GM12878 (cell line): ENCODE results near the gene ABR.

Experiments used
- CREM ChIP-seq: IDR thresholded peaks from 2 replicates; pipeline ENCODE4 v1.6.1; 2014; ENCODE audit warnings: antibody characterized with exemption, low read depth
- CTCF ChIP-seq, 3 experiments: IDR thresholded peaks in 2 of 3; conservative IDR thresholded peaks in 1 of 3; 2 replicates each; pipeline ENCODE4 v1.5.1; 2011; ENCODE audit warnings: low read depth in 3 of 3, low read length in 3 of 3, mild to moderate bottlenecking in 3 of 3, control low read depth in 2 of 3, moderate library complexity in 2 of 3, inconsistent platforms in 1 of 3, mixed read lengths in 1 of 3; ENCODE audit not compliant: control insufficient read depth in 2 of 3, insufficient read depth in 1 of 3; ENCODE audit errors: extremely low read depth in 1 of 3
- EP300 ChIP-seq, 2 experiments: fragments of 150-350 bp in 1 of 2; IDR thresholded peaks; 2 replicates each; pipeline ENCODE4 v1.6.1; 2011 to 2012; ENCODE audit warnings: low read depth in 2 of 2, low read length in 2 of 2, borderline replicate concordance in 1 of 2, improper control_type of control experiment in 1 of 2, inconsistent platforms in 1 of 2; ENCODE audit not compliant: control insufficient read depth in 1 of 2
- EZH2 ChIP-seq: IDR thresholded peaks from 2 replicates; pipeline ENCODE4 v1.6.1; 2012; ENCODE audit warnings: low read depth, mild to moderate bottlenecking, control low read depth, inconsistent platforms, low read length, borderline replicate concordance; ENCODE audit not compliant: control insufficient read depth
- IKZF1 ChIP-seq: fragments of 450-650 bp; conservative IDR thresholded peaks from 2 replicates; pipeline ENCODE4 v1.6.1; 2017; ENCODE audit warnings: antibody characterized with exemption, mild to moderate bottlenecking
- MAX ChIP-seq: IDR thresholded peaks from 2 replicates; pipeline ENCODE4 v1.6.1; 2012; ENCODE audit warnings: low read depth, low read length, improper control_type of control experiment
- POLR2A ChIP-seq: IDR thresholded peaks from 2 replicates; pipeline ENCODE4 v1.6.1; 2011; ENCODE audit warnings: low read depth, mild to moderate bottlenecking, low read length
- POLR2AphosphoS5 ChIP-seq: IDR thresholded peaks from 2 replicates; pipeline ENCODE4 v1.6.1; 2011; ENCODE audit warnings: mild to moderate bottlenecking, low read length, inconsistent platforms
- RFX5 ChIP-seq: IDR thresholded peaks from 2 replicates; pipeline ENCODE4 v1.6.1; 2011; ENCODE audit warnings: low read depth, low read length, improper control_type of control experiment
- SIN3A ChIP-seq: IDR thresholded peaks from 2 replicates; pipeline ENCODE4 v1.6.1; 2012; ENCODE audit warnings: low read depth, low read length, improper control_type of control experiment
- SIX5 ChIP-seq: IDR thresholded peaks from 2 replicates; pipeline ENCODE4 v1.6.1; 2011; ENCODE audit warnings: mild to moderate bottlenecking, low read depth, low read length, moderate library complexity; ENCODE audit not compliant: severe bottlenecking
- SMC3 ChIP-seq: IDR thresholded peaks from 2 replicates; pipeline ENCODE4 v1.6.1; 2011; ENCODE audit warnings: low read length, improper control_type of control experiment, borderline replicate concordance
- SRF ChIP-seq, 2 experiments: IDR thresholded peaks; 2 replicates each; pipeline ENCODE4 v1.6.1; 2011; ENCODE audit warnings: low read depth in 2 of 2, low read length in 2 of 2, mild to moderate bottlenecking in 1 of 2, moderate library complexity in 1 of 2
- USF1 ChIP-seq: IDR thresholded peaks from 2 replicates; pipeline ENCODE4 v1.6.1; 2011; ENCODE audit warnings: borderline replicate concordance, low read depth, mild to moderate bottlenecking, moderate library complexity, mixed read lengths, low read length; ENCODE audit not compliant: insufficient read depth; ENCODE audit errors: extremely low read length

GRCh38 chr17:1173432-1174262, 6.1 kb downstream of the ABR start:
- TF ChIP-seq CREM (no peak), SIX5 (no peak), MAX (no peak), SMC3 (no peak), EP300 (IDR thresholded peaks at IDR 0.05; ENCODE audit: borderline replicate concordance in 1 of 2, control insufficient read depth in 1 of 2, low read depth in 2 of 2, low read length in 2 of 2) (no peak), USF1 (no peak), IKZF1 (no peak), SRF (IDR thresholded peaks at IDR 0.05; ENCODE audit: low read depth in 2 of 2, low read length in 2 of 2) (no peak), SIN3A (no peak), POLR2A (no peak), CTCF (IDR thresholded peaks at IDR 0.05 in 2 of 3, conservative IDR thresholded peaks at IDR 0.05 in 1 of 3; ENCODE audit: control insufficient read depth in 2 of 3, extremely low read depth in 1 of 3, insufficient read depth in 1 of 3, low read depth in 3 of 3, low read length in 3 of 3) (no peak), RFX5 (no peak), EZH2 (no peak), POLR2AphosphoS5 (no peak)
